ENCODE data around the gene WDR70.

GRCh38 chr5:37628876-37629275, 249.8 kb downstream of the WDR70 start:
- TF ChIP-seq ZNF8 (CRISPR knock-in tag; IDR thresholded peaks at IDR 0.05) (no peak), RARB (CRISPR knock-in tag; IDR thresholded peaks at IDR 0.05) (no peak), ZC3H10 (CRISPR knock-in tag; IDR thresholded peaks at IDR 0.05) (no peak), PATZ1 (CRISPR knock-in tag; IDR thresholded peaks at IDR 0.05; ENCODE audit: borderline replicate concordance) (no peak), PPARA (CRISPR knock-in tag; IDR thresholded peaks at IDR 0.05; ENCODE audit: borderline replicate concordance) (no peak), ZNF70 (CRISPR knock-in tag; IDR thresholded peaks at IDR 0.05) (no peak), TSHZ2 (CRISPR knock-in tag; IDR thresholded peaks at IDR 0.05) (no peak), ARNTL (CRISPR knock-in tag; IDR thresholded peaks at IDR 0.05; ENCODE audit: borderline replicate concordance, low read depth) (no peak)
